HG02763 (cell line): ENCODE data around the gene CYP4F8.

Experiments
- ATAC-seq: cut with Tn5 transposase; IDR thresholded peaks from one replicate; pipeline ENCODE4 v1.9.1; 2021; ENCODE audit warnings: mild to moderate bottlenecking, moderate library complexity; ENCODE audit not compliant: unreplicated experiment

Gene CYP4F8

GRCh38 chr19:15616183-15616582 lies 1.2 kb downstream of the CYP4F8 start:
- no peak for ATAC-seq

- ATAC-seq: no peak
These were observed 1.7 kb downstream of the CYP4F8 start for GRCh38 chr19:15616627-15617270.

DNA sequence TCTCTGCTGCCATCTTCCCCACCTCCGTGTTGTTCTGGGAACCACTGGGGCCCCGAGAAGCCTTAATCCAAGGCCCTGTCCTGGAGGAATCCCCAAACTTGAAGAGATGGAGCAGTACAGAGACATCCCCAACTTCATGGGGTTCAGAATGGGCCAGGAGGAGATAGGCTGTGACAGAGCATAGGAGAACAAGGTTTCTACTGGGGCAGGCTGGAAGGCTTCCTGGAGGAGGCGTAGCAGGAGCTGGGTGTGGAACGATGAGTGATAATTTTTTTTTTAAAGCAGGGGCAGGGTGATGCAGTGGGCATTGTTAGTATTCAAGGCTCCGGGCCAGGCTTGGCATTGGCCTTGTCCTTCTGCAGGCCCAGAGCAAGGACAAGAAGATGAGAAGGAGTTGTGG lies 3.3 kb downstream of the CYP4F8 start:
- no peak for ATAC-seq

DNA sequence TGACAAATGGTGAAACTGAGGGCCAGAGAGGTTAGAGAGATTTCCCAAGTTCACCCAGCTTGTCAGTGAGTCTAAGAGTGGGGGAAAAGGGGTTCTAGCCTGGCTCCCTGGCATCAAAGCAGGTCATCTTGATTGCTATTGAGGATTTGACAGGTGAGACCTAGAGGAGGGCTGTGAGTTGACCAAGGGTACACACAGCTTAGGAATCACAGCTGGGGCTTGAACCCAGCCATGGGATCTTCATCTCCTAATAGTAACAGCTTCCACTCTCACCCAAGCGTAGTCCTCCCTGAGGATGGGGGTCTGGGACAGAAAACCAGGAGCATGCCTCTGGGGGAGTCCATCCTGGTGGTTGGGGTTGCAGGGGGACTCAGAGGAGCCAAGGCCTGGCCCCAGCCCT lies 6.8 kb downstream of the CYP4F8 start:
- no peak for ATAC-seq

GRCh38 chr19:15622991-15623390 lies 8.0 kb downstream of the CYP4F8 start:
- no peak for ATAC-seq

GRCh38 chr19:15623711-15624318 lies 8.8 kb downstream of the CYP4F8 start:
- no peak for ATAC-seq

- no peak for ATAC-seq
These were observed 13.4 kb downstream of the CYP4F8 start for GRCh38 chr19:15628236-15629002.

DNA sequence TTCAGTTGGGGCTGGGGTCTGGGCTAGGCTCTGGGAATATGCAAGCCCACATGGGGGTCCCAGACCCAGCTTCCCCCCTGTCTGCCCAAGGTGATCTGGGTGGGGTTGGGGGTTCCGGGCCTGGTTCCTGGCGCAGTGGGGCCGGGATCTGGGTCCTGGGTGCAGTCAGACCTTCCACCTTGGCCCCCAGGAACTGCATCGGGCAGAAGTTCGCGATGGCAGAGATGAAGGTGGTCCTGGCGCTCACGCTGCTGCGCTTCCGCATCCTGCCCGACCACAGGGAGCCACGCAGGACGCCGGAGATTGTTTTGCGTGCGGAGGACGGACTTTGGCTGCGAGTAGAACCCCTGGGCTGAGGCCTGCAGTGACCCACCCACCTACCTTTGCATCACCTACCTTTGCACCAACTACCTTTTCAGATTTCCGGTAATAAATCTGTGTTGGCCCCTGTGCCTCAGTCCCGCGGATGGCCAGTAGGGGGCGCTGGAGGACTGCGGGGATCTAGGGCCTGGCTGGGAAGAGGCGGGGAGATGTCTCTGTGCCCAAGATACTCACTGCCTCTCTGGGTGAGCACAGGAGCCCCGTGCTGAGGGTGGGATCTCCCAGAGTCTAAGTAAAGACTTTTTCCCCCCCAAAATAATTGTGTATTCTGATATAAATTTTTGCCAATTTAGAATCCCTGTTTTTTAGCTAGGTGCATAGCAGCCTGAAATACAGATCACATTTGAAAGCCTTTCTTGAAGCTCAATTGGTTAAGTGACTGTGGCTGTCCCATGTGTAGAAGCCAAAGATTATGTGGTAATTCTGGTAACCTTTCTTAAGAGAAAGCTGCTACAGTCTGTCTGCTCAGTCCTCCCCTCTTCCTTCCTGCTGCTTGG lies 14.2 kb downstream of the CYP4F8 start:
- no peak for ATAC-seq

GRCh38 chr19:15631817-15632216 lies 16.8 kb downstream of the CYP4F8 start:
- no peak for ATAC-seq

DNA sequence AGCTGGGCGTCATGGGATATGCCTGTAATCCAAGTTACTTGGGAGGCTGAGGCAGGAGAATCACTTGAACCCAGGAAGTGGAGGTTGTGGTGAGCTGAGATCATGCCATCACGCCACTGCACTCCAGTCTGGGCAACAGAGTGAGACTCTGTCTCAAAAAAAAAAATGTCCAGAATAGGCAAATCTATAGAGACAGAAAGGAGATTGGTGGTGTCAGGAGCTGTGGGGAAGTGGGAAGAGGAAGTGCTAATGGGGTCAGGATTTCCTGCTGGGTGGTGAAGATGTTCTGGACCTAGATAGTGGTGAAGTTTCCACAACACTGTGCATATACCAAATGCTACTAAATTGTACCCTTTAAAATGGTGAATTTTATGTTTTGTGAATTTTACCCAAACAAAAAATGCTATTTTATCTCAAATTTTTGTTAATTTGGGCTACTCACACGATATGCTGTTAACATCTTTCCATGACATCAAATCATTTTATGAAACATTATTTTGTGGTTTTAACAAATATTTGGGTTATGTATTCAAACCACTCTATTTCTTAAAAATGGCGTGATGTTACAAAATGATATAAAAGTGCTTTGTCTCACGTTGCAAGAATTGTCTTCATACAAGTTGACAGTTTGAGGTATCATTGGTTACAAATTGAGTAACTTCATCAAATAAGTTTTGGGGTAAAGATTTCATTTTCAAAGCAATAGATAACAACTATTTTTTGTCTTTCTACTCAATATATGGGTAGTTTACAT lies 18.2 kb downstream of the CYP4F8 start:
- ATAC-seq: no peak

GRCh38 chr19:15634105-15634504 lies 19.1 kb downstream of the CYP4F8 start:
- ATAC-seq: no peak

DNA sequence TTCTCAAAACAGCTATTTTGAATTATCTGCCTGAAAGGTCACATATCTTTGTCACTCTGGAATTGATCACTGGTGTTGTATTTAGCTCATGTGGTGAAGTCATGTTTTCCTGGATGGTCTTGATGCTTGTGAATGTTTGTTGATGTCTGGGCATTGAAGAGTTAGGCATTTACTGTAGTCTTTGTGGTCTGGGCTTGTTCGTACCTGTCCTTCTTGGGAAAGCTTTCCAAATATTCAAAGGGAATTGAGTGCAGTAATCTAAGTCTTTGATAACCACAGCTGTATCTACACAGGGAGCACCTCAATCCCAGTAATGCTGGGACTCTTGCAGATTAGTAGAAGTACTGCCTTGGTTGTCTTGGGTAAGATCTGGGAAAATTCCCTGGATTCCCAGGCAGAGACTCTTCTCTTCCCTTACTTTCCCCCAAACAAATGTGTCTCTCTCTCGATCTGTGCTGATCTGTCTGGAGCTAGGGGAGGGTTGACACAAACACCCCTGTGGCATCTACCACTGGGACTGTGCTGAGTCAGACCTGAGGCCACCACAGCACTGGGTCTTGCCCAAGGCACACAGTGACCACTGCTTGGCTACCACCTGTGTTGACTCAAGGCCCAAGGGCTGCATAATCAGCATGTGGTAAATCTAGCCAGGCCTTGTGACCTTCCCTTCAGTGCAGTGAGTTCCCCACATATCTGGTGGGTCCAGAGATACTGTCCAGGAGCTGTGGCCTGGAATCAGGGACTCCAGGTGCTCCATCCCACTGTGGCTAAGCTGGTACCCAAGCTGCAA lies 20.2 kb downstream of the CYP4F8 start:
- ATAC-seq: no peak

- no peak for ATAC-seq
These were observed 21.0 kb downstream of the CYP4F8 start for GRCh38 chr19:15636026-15636425.

DNA sequence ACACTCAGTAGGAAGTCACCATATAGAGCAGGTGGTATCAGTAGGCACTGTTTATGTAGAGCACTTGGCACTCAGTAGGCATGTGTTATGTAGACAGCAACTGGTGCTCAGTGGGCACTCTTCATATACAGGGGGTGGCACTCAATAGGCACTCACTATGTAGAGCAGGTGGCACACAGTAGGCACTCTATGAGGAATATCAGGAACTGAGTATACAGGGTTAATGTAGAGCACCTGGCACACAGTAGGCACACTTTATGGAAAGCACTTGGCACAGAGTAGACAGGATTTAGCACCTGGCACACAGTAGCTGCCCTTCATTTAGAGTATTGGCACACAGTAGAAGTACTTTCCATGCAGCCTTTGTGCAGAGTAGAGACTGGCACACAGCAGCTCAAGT lies 24.6 kb downstream of the CYP4F8 start:
- no peak for ATAC-seq

DNA sequence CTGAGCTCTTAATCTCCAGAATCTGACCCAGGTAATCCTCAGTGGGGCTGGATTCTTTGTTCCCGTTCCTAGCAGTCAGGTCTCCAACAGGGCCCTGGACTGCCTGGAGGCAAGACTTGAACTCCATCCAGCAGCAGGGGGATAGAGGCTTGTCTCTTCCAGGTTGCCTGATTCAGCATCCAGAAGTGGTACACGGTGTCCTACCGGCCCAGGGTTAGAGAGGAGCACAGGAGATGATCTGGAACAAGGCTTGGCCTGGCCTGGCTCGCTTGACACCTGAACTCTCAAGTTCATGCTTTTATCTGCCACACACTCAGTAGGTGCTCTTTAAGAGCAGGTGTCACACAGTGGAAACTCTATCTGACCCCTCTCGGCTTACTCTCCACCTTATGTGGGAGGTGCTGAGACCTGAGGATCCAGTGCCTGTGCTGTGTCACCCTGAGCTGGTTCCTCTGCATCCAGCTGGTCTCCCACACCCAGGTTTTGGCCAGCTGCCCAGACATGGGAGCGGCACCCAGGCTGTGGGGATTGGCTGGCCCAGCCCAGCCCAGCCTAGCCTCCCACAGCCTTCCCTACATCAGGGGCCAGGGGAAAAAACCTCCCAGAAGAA lies 25.4 kb downstream of the CYP4F8 start, which contains the start of gene CYP4F3:
TSS of gene CYP4F3 (plus strand) at position 604 of the 610 bp plus-strand sequence. CDS start 519 bp downstream, outside the sequence.
- ATAC-seq: no peak

DNA sequence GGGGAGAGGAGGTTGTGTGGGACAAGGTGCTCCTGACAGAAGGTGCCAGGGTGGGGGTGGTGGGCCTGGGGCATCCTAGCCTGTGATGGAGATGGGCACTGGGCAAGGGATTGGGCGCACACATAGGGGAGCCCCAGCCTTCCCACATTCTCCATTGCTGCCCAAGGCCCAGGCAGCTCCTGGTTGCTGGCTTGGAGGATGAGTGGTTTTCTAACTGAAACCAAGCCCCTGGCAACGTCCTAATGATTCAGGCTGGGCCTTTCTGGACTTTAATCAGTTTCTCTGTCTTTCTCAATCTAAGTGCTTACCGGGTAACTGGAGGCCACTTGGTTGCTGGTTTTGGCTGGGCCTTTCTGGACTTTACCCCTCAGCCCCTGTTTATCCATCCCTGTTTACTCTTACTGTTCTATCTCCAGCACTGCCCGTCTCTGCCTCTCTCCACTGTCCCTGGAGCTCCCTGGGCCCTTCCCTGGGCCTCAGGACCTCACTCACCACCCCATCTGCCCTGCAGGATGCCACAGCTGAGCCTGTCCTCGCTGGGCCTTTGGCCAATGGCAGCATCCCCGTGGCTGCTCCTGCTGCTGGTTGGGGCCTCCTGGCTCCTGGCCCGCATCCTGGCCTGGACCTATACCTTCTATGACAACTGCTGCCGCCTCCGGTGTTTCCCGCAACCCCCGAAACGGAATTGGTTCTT lies 26.0 kb downstream of the CYP4F8 start:
- ATAC-seq: no peak

- ATAC-seq: no peak
These were observed 27.0 kb downstream of the CYP4F8 start for GRCh38 chr19:15641901-15642491.

DNA sequence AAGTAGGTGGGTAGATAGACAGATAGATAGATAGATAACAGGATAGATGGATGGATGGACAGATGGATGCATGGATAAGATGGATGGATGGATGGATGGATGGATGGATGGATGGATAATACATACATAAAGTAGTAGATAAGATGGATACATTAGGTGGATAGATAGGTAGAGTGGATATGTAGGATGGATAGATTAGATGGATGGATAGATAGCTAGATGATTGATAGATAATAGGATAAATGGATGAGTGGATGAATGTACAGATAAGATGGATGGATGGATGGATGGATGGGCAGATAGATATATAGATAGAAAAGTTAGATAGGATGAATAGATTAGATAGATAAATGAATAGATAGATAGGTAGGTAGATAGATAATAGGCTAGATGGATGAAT lies 27.8 kb downstream of the CYP4F8 start:
- no peak for ATAC-seq
